ENCODE measurements around the gene TRPM3.

DNA sequence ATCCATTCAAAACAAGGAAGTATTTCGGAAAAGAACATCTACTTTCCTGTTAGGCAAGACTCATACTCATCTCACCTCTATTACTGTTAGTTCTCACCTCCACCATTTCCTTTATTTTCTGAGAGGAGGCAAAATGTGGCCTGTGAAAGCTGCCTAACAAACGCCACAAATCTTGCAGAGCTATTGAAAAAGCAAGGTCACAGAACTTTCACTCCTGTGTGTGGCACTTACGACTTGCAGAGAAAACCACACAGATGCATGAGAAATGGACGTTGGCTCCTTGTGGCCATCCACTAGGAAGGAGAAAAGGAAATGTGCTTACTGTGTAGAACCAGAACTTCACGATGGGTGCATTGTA lies 511.2 kb downstream of the TRPM3 start:
- TF ChIP-seq, protein P1, sequence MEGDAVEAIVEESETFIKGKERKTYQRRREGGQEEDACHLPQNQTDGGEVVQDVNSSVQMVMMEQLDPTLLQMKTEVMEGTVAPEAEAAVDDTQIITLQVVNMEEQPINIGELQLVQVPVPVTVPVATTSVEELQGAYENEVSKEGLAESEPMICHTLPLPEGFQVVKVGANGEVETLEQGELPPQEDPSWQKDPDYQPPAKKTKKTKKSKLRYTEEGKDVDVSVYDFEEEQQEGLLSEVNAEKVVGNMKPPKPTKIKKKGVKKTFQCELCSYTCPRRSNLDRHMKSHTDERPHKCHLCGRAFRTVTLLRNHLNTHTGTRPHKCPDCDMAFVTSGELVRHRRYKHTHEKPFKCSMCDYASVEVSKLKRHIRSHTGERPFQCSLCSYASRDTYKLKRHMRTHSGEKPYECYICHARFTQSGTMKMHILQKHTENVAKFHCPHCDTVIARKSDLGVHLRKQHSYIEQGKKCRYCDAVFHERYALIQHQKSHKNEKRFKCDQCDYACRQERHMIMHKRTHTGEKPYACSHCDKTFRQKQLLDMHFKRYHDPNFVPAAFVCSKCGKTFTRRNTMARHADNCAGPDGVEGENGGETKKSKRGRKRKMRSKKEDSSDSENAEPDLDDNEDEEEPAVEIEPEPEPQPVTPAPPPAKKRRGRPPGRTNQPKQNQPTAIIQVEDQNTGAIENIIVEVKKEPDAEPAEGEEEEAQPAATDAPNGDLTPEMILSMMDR (IDR thresholded peaks at IDR 0.05), result no peak
- TF ChIP-seq POLR2A (IDR thresholded peaks at IDR 0.05), result no peak
- no peak for TF ChIP-seq EP300 (IDR thresholded peaks at IDR 0.05)
